Activated CD4-positive, alpha-beta T cell treated with anti-CD3 and anti-CD28 coated beads, Interleukin-2, Interleukin-6, amounts not matched to agents 100 ng/mL and 50 ng/mL, durations not matched to agents 16 hours and 8 hours (primary cell): ENCODE data around the gene SOWAHD.
"Not testable (repeated sequence)": the region's sequence is repeated elsewhere in the genome, so short reads cannot be mapped to it uniquely, and the experiment has no call there.

Experiments used
- DNase-seq: peaks from one replicate; pipeline ENCODE4 v3.0.0-alpha.2; 2020

SOWAHD gene

DNA sequence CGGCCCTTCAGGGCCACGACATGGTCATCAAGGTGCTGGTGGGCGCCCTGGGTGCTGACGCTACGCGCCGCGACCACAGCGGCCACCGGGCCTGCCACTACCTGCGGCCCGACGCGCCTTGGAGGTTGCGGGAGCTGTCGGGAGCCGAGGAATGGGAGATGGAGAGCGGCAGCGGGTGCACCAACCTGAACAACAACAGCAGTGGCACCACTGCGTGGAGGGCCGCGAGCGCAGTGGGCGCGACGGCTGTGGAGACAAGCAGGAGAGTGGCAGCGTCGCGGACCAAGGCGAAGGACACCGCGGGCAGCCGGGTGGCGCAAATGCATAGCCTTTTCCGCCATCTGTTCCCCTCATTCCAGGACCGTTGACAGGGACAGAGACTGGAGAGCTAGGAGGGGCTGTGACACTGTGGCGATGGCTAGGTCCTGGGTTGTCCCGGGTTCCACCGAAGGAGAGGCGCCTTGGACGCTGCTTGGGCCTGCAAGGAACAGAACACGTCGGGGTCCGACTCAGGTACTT is 919 bp downstream of the SOWAHD start:
- no peak for DNase-seq

GRCh38 chrX:119760026-119760877 is 1.9 kb downstream of the SOWAHD start:
- DNase-seq: no peak

DNA sequence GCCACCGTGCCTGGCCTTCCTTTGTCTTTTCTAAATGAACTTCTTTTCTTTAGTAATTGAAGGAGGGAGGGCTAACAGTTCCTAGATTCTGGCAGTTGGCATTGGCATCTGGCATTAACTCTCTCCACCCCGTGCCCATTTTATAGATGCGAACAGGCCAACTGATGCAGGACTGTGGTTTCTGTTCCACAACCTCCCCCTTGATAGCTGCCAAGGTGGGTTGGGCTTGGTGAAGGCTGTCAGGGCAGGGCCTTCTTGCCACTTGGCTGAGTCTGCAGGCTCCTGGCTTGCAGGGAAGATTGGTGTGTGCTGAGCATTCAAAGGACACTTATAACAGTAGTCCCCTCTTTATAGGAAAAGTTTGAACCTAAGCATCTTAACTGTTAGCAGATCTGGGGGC is 4.3 kb downstream of the SOWAHD start:
- no peak for DNase-seq

- no peak for DNase-seq
Observed at GRCh38 chrX:119763181-119763580, 4.8 kb downstream of the SOWAHD start.

GRCh38 chrX:119763836-119764387 is 5.5 kb downstream of the SOWAHD start:
- DNase-seq: no peak

GRCh38 chrX:119768436-119768835 is 10.0 kb downstream of the SOWAHD start:
- DNase-seq: not testable (repeated sequence)

DNA sequence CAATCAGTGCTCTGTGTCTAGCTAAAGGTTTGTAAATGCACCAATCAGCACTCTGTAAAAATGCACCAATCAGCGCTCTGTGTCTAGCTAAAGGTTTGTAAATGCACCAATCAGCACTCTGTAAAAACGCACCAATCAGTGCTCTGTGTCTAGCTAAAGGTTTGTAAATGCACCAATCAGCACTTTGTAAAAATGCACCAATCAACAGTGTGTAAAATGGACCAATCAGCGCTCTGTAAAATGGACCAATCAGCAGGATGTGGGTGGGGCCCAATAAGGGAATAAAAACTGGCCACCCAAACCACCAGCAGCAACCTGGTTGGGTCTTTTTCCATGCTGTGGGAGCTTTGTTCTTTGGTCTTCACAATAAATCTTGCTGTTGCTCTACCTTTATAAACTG is 11.0 kb downstream of the SOWAHD start:
- not testable (repeated sequence) for DNase-seq

DNA sequence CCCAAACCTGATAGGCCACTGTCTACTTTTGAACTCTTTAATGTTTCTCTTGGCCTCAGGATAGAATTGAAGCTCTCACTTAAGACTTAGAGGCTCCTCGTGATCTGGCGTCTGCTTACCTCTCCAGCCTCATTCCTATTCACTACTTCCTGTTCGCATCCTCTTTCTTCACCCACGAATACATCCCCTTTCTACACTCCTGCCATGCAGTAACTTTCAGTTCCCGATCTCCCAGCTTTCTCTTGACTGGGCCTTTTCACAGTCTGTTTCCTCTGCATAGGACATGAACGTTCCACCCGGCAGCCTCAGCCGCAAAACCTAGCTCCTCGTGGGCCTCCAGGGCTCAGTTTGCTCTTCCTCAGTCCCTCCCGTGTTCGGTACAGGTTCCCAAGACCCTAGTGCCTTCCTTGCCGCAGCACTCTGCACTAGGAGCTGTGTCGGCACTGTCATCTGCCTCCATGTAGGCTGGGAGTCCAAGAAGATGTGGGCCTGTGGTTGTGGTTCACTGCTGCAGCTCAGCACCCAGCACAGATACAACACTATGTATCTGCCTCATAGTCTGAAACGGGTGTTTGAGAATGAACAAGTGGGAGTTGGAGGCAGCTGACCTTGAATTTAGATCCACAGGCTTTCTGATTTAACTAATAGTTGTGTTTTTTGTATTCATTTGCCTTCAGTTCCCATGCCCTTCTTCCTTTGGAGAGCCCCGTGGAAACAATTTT is 17.3 kb downstream of the SOWAHD start:
- no peak for DNase-seq

- no peak for DNase-seq
Observed at GRCh38 chrX:119778829-119779228, 20.4 kb downstream of the SOWAHD start.

GRCh38 chrX:119783026-119783425 is 24.6 kb downstream of the SOWAHD start:
- DNase-seq: no peak

- DNase-seq: peak; percentile 68
Observed at GRCh38 chrX:119784747-119785446, 26.5 kb downstream of the SOWAHD start.

- peak; percentile 36 for DNase-seq
Observed at GRCh38 chrX:119790977-119791436, 32.6 kb downstream of the SOWAHD start.

GRCh38 chrX:119791437-119792231 is 33.2 kb downstream of the SOWAHD start, which contains the start of gene RPL39:
Gene RPL39 (minus strand): TSS chrX:119791630. CDS start chrX:119791576, 54 bp downstream.
- peak; percentile 86 for DNase-seq

- DNase-seq: no peak
Observed at GRCh38 chrX:119801253-119802221, 43.1 kb downstream of the SOWAHD start.

DNA sequence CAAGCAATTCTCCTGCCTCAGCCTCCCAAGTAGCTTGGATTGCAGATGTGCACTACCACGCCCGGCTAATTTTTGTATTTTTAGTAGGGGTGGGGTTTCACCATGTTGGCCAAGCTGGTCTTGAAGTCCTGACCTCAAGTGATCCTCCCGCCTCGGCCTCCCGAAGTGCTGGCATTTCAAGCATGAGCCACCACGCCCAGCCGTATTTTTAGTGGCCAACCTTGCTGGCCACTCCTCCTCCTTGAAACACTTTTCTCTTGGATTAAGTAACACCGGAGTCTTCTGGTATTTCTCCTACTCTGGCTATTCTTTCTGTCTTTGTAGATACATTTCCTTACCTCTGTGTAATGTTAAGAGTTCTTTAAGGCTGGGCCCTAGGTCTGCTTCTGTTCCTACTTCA is 44.2 kb downstream of the SOWAHD start:
- no peak for DNase-seq

- DNase-seq: not testable (repeated sequence)
Observed at GRCh38 chrX:119808461-119808860, 50.1 kb downstream of the SOWAHD start.

- no peak for DNase-seq
Observed at GRCh38 chrX:119809185-119809666, 50.8 kb downstream of the SOWAHD start.
